ENCODE results near the gene GYG2.
"Not testable (repeated sequence)": the region's sequence is repeated elsewhere in the genome, so short reads cannot be mapped to it uniquely, and the experiment has no call there.

DNA sequence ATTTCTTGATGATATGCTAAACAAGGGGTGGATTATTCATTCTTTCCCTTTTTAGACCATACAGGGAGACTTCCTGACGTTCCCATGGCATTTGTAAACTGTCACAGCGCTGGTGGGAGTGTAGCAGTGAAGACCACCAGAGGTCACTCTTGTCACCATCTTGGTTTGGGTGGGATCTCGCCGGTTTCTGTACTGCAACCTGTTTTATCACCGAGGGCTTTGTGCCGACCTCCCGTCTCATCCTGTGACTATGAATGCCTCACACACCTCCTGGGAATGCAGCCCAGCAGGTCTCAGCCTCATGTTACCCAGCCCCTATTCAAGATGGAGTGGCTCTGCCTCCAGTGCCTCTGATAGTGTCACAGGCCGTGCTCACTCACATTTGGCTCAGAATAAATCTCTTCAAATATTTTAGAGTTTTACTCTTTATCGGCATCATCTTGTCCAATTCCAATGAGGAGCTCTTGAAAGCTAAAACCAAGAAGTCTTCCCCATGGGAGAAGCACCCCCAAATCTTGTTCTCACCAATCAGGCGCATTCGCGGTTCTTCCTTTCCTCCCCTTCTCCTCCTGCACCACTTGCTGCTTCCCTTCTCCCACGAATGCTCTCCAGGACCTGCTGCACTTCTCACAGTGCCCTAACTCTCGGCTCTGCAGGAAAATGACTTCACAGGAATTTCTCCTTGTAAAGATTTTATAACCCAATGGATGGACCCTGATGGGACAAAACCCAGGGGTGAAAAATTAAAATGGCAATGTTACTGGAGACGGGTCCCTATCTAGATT lies 61.2 kb downstream of the GYG2 start:
- TF ChIP-seq POLR2A (IDR thresholded peaks at IDR 0.05; ENCODE audit: extremely low read depth, insufficient read length); MYC (IDR thresholded peaks at IDR 0.05; ENCODE audit: low read depth, low read length): not testable (repeated sequence)
- TF ChIP-seq CTCF (IDR thresholded peaks at IDR 0.05; ENCODE audit: low read depth, low read length), result peak; percentile 31
- TF ChIP-seq, protein P1, sequence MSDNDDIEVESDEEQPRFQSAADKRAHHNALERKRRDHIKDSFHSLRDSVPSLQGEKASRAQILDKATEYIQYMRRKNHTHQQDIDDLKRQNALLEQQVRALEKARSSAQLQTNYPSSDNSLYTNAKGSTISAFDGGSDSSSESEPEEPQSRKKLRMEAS (IDR thresholded peaks at IDR 0.05; ENCODE audit: low read depth, low read length), result not testable (repeated sequence)
